ENCODE measurements around the gene SYPL2. TPM values are rescaled to one million over a fixed set of nuclear protein-coding genes. Genes with fewer than 3 reads are reported as not detected.

The SYPL2 gene
- total RNA-seq, 1 donor from 2014 or later: 0.07 TPM

GRCh38 chr1:109490029-109490933, 23.9 kb downstream of the SYPL2 start:
- Mint-ChIP-seq H3K9me3 (no peaks in the 10 kb centered on the region), H3K27ac (no peak overlapping the region), H3K27me3 (no peaks in the 10 kb centered on the region), H3K4me3 (no peak overlapping the region), H3K36me3 (ENCODE audit: low read depth) (peaks cover 25% of the 10 kb centered on the region), H3K4me1 (peaks cover 20% of the 10 kb centered on the region)
- intact Hi-C loops (cut with micrococcal nuclease): loop anchor here (5.0 kb wide), 1 partner anchor 132 kb away; no protein-coding TSS in a partner anchor
- peak; percentile 92 for DNase-seq

- H3K4me1 Mint-ChIP-seq: peaks cover 22% of the 10 kb centered on the region
- no peaks in the 10 kb centered on the region for H3K27me3 Mint-ChIP-seq
- DNase-seq: no peak
- no peak overlapping the region for H3K4me3 Mint-ChIP-seq
- peaks cover 25% of the 10 kb centered on the region for H3K36me3 Mint-ChIP-seq (ENCODE audit: low read depth)
- no peaks in the 10 kb centered on the region for H3K9me3 Mint-ChIP-seq
- H3K27ac Mint-ChIP-seq: no peak overlapping the region
- intact Hi-C loops (cut with micrococcal nuclease): loop anchor here (5.0 kb wide), 1 partner anchor 131 kb away; no protein-coding TSS in a partner anchor
Measured at GRCh38 chr1:109490934-109491302, 24.6 kb downstream of the SYPL2 start.

GRCh38 chr1:109491372-109491771, 25.0 kb downstream of the SYPL2 start:
- Mint-ChIP-seq H3K4me3 (no peak overlapping the region), H3K27me3 (no peaks in the 10 kb centered on the region), H3K27ac (no peak overlapping the region), H3K4me1 (peaks cover 21% of the 10 kb centered on the region), H3K9me3 (no peaks in the 10 kb centered on the region), H3K36me3 (ENCODE audit: low read depth) (peaks cover 29% of the 10 kb centered on the region)
- intact Hi-C loops (cut with micrococcal nuclease): loop anchor here (5.0 kb wide), 1 partner anchor 131 kb away; no protein-coding TSS in a partner anchor
- DNase-seq: no peak

GRCh38 chr1:109492779-109493178, 26.4 kb downstream of the SYPL2 start:
- no peak overlapping the region for H3K4me3 Mint-ChIP-seq

GRCh38 chr1:109493227-109493626, 26.9 kb downstream of the SYPL2 start:
- H3K36me3 Mint-ChIP-seq (ENCODE audit: low read depth): peaks cover 31% of the 10 kb centered on the region
- intact Hi-C loops (cut with micrococcal nuclease): loop anchor here (5.0 kb wide), 1 partner anchor 129 kb away; no protein-coding TSS in a partner anchor
- H3K27ac Mint-ChIP-seq: no peak overlapping the region
- no peak for DNase-seq
- no peaks in the 10 kb centered on the region for H3K27me3 Mint-ChIP-seq
- H3K4me1 Mint-ChIP-seq: peaks cover 31% of the 10 kb centered on the region
- peak overlapping the region; percentile 93 for H3K4me3 Mint-ChIP-seq
- H3K9me3 Mint-ChIP-seq: no peaks in the 10 kb centered on the region

More at GRCh38 chr1:109492779-109493178, 26.4 kb downstream of the SYPL2 start:
- Mint-ChIP-seq H3K27ac (no peak overlapping the region), H3K9me3 (no peaks in the 10 kb centered on the region), H3K4me1 (peaks cover 26% of the 10 kb centered on the region), H3K27me3 (no peaks in the 10 kb centered on the region), H3K36me3 (ENCODE audit: low read depth) (peaks cover 31% of the 10 kb centered on the region)
- no peak for DNase-seq
- intact Hi-C loops (cut with micrococcal nuclease): loop anchor here (5.0 kb wide), 1 partner anchor 130 kb away; no protein-coding TSS in a partner anchor

GRCh38 chr1:109493805-109494539, 27.6 kb downstream of the SYPL2 start, which contains the start of gene CYB561D1:
Gene CYB561D1 (plus strand): TSS chr1:109494094. CDS start chr1:109494140, 46 bp downstream.
- Mint-ChIP-seq H3K9me3 (no peaks in the 10 kb centered on the region), H3K4me1 (peaks cover 36% of the 10 kb centered on the region), H3K36me3 (ENCODE audit: low read depth) (peaks cover 28% of the 10 kb centered on the region), H3K27ac (peak within 1 kb of the TSS; percentile 70), H3K27me3 (no peaks in the 10 kb centered on the region), H3K4me3 (peak within 1 kb of the TSS; percentile 93)
- intact Hi-C loops (cut with micrococcal nuclease): loop anchor here (1.0 to 5.0 kb wide), 3 partner anchors 11 to 128 kb away; partner anchors contain the start of gene ATXN7L2
- peak; percentile 97 for DNase-seq

- no peak for DNase-seq
- H3K27me3 Mint-ChIP-seq: no peaks in the 10 kb centered on the region
- H3K4me1 Mint-ChIP-seq: peaks cover 50% of the 10 kb centered on the region
- intact Hi-C loops (cut with micrococcal nuclease): no loop called here
- no peak overlapping the region for H3K27ac Mint-ChIP-seq
- H3K9me3 Mint-ChIP-seq: no peaks in the 10 kb centered on the region
- H3K4me3 Mint-ChIP-seq: peak overlapping the region; percentile 93
- H3K36me3 Mint-ChIP-seq (ENCODE audit: low read depth): peaks cover 38% of the 10 kb centered on the region
Measured at GRCh38 chr1:109495738-109496137, 29.4 kb downstream of the SYPL2 start.

GRCh38 chr1:109497449-109498160, 31.3 kb downstream of the SYPL2 start:
- no peak overlapping the region for H3K27ac Mint-ChIP-seq
- no peaks in the 10 kb centered on the region for H3K27me3 Mint-ChIP-seq
- H3K9me3 Mint-ChIP-seq: no peaks in the 10 kb centered on the region
- no peak for DNase-seq
- peaks cover 68% of the 10 kb centered on the region for H3K4me1 Mint-ChIP-seq
- peaks cover 32% of the 10 kb centered on the region for H3K36me3 Mint-ChIP-seq (ENCODE audit: low read depth)
- intact Hi-C loops (cut with micrococcal nuclease): no loop called here
- H3K4me3 Mint-ChIP-seq: no peak overlapping the region

- Mint-ChIP-seq H3K4me1 (peaks cover 71% of the 10 kb centered on the region), H3K27me3 (no peaks in the 10 kb centered on the region), H3K36me3 (ENCODE audit: low read depth) (peaks cover 32% of the 10 kb centered on the region), H3K27ac (no peak overlapping the region), H3K9me3 (no peaks in the 10 kb centered on the region), H3K4me3 (no peak overlapping the region)
- peak; percentile 75 for DNase-seq
- intact Hi-C loops (cut with micrococcal nuclease): no loop called here
Measured at GRCh38 chr1:109498161-109498801, 31.9 kb downstream of the SYPL2 start.

GRCh38 chr1:109499081-109499480, 32.7 kb downstream of the SYPL2 start:
- DNase-seq: no peak
- Mint-ChIP-seq H3K4me1 (peaks cover 72% of the 10 kb centered on the region), H3K27ac (no peak overlapping the region), H3K4me3 (no peak overlapping the region), H3K9me3 (no peaks in the 10 kb centered on the region), H3K36me3 (ENCODE audit: low read depth) (peaks cover 35% of the 10 kb centered on the region), H3K27me3 (no peaks in the 10 kb centered on the region)
- intact Hi-C loops (cut with micrococcal nuclease): no loop called here

- H3K4me3 Mint-ChIP-seq: no peak overlapping the region
- peaks cover 35% of the 10 kb centered on the region for H3K36me3 Mint-ChIP-seq (ENCODE audit: low read depth)
- no peak overlapping the region for H3K27ac Mint-ChIP-seq
- no peaks in the 10 kb centered on the region for H3K27me3 Mint-ChIP-seq
- H3K9me3 Mint-ChIP-seq: no peaks in the 10 kb centered on the region
- peak; percentile 87 for DNase-seq
- peaks cover 77% of the 10 kb centered on the region for H3K4me1 Mint-ChIP-seq
- intact Hi-C loops (cut with micrococcal nuclease): loop anchor here (1.0 kb wide), 1 partner anchor 32 kb away; no protein-coding TSS in a partner anchor
Measured at GRCh38 chr1:109499661-109500536, 33.6 kb downstream of the SYPL2 start.

GRCh38 chr1:109500941-109501381, 34.6 kb downstream of the SYPL2 start:
- intact Hi-C loops (cut with micrococcal nuclease): loop anchor here (1.0 kb wide), 1 partner anchor 31 kb away; no protein-coding TSS in a partner anchor
- H3K4me3 Mint-ChIP-seq: peak overlapping the region; percentile 70

More at GRCh38 chr1:109500941-109501381, 34.6 kb downstream of the SYPL2 start:
- Mint-ChIP-seq H3K9me3 (no peaks in the 10 kb centered on the region), H3K27me3 (no peaks in the 10 kb centered on the region), H3K27ac (peak overlapping the region; percentile 28), H3K36me3 (ENCODE audit: low read depth) (peaks cover 34% of the 10 kb centered on the region), H3K4me1 (peaks cover 76% of the 10 kb centered on the region)
- DNase-seq: no peak
